Activated naive CD8-positive, alpha-beta T cell treated with anti-CD3 and anti-CD28 coated beads, Interleukin-2, amount 50 U/mL, for 16 hours (primary cell): ENCODE results near the gene CSHL1.
"Not testable (repeated sequence)": the region's sequence is repeated elsewhere in the genome, so short reads cannot be mapped to it uniquely, and the experiment has no call there.

Source experiments
- DNase-seq: peaks from one replicate; pipeline ENCODE4 v3.0.0-alpha.2; 2020; ENCODE audit warnings: low read depth, low spot score

CSHL1 gene

DNA sequence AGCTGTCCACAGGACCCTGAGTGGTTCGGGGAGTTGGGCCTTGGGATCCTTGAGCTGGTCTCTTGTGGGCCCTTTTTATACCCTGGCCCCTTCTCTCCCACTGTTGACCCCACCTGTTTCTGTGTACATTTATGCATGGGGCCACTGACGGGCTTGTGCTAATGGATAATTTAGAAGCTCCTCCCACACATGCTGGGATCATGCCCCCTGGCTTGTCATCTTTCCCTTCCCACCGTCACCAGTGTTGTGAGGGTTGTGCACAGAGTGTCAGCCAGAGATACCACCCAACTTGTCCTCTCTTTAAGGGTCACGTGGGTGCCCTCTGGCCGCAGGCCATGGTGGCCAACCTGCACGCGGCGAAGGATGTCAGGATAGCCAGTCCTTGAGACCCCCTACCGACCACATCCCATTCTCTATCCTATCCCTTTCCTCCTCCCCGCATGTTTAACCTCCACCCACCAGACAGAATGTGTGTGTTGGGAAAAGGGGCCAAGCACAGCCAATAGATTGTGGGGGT lies 7.8 kb upstream of the CSHL1 start, which contains the start of gene GH1:
GH1 (minus strand) TSS at position 51 of the 517 bp plus-strand sequence. CDS start 63 bp downstream, outside the sequence.
- not testable (repeated sequence) for DNase-seq

DNA sequence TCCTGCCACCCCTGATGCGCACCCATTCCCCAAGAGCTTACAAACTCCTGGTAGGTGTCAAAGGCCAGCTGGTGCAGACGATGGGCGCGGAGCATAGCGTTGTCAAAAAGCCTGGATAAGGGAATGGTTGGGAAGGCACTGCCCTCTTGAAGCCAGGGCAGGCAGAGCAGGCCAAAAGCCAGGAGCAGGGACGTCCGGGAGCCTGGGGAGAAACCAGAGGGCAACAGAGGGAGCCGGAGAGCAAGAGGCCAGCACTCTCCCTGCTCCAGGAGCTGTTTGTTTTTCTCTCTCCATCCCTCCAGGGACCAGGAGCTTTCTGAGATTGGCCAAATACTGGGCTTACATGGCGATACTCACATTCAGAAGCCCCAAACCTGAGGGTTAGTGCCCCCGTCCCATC lies 7.2 kb upstream of the CSHL1 start:
- DNase-seq, result no peak

- no peak for DNase-seq
Observed at GRCh38 chr17:63917646-63918045, 6.6 kb upstream of the CSHL1 start.

DNA sequence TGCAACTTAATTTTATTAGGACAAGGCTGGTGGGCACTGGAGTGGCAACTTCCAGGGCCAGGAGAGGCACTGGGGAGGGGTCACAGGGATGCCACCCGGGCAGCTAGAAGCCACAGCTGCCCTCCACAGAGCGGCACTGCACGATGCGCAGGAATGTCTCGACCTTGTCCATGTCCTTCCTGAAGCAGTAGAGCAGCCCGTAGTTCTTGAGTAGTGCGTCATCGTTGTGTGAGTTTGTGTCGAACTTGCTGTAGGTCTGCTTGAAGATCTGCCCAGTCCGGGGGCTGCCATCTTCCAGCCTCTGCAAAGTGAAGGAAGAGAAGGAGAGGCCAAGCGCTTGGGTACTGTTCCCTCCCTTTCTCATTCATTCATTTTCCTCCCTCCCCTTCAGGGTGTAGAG lies 6.1 kb upstream of the CSHL1 start:
- DNase-seq, result not testable (repeated sequence)

DNA sequence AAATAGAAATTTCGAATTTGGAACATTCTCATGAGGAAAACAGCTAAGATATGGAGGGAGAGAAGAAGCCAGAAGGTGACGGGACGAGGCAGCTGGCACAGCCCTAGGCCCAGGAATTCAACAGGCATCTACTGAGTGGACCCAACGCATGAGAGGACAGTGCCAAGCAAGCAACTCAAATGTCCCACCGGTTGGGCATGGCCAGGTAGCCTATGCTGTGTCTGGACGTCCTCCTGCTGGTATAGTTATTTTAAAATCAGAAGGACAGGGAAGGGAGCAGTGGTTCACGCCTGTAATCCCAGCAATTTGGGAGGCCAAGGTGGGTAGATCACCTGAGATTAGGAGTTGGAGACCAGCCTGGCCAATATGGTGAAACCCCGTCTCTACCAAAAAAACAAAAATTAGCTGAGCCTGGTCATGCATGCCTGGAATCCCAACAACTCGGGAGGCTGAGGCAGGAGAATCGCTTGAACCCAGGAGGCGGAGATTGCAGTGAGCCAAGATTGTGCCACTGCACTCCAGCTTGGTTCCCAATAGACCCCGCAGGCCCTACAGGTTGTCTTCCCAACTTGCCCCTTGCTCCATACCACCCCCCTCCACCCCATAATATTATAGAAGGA lies 5.6 kb upstream of the CSHL1 start:
- DNase-seq, result no peak

DNA sequence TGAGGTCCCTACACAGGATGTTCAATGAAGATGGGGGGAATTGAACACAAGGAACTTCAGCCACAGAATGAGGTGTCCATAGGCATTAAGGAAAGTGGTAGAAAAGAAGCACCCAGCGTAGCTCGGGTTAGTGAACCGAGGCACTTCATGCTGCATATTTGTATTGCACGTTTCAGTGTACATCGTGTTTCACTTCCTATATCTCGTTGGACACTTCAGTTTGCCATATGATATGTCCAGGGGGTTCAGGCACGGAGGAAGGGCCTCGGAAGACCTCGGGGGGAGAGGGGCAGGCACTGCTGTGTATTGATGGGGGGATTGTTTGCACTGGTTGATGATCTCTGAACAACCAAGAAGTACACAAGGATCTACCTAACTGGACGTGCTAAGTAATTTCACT lies 4.7 kb upstream of the CSHL1 start:
- not testable (repeated sequence) for DNase-seq

- DNase-seq, result no peak
Observed at GRCh38 chr17:63914471-63914870, 3.4 kb upstream of the CSHL1 start.

DNA sequence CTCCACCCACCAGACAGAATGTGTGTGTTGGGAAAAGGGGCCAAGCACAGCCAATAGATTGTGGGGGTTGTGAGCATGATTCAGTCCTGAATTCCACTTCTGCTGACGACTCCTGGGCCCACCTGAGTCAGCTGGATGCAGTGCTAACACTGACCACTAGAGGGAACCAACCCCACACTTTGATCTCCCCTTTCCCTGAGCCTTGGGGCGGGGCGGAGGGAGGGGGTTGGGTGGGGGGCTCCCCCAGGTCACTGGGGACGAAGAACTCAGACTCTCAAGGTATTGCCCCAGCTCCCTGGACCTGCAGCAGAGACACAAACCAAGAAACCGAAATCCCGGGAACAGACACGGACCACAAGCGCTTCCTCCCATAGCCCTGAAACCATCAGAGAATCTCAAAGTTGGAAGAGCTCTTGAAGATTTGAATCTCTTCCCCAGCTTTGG lies 621 bp upstream of the CSHL1 start:
- DNase-seq, result peak; percentile 29

DNA sequence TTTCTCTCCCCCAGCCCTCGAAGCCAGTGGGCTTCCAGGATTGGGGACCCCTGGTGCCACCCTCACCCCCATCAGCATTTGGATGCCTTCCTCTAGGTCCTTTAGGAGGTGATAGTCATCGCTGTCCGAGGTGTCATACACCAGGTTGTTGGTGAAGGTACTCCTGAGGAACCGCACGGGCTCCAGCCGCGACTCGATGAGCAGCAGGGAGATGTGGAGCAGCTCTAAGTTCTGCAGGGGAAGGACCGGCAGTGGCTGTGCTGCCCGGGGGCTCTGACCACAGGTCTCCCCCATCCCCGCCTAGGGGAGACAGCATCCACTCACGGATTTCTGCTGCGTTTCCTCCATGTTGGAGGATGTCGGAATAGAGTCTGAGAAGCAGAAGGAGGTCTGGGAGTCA lies 962 bp downstream of the CSHL1 start:
- DNase-seq, result no peak

DNA sequence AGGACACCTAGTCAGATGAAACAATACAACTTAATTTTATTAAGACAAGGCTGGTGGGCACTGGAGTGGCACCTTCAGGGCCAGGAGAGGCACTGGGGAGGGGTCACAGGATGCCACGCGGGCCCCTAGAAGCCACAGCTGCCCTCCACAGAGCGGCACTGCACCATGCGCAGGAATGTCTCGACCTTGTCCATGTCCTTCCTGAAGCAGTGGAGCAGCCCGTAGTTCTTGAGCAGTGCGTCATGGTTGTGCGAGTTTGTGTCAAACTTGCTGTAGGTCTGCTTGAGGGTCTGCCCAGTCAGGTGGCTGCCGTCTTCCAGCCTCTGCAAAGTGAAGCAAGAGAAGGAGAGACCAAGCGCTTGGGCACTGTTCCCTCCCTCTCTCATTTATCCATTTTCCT lies 1.5 kb downstream of the CSHL1 start:
- not testable (repeated sequence) for DNase-seq

GRCh38 chr17:63907161-63907778 lies 3.8 kb downstream of the CSHL1 start:
- DNase-seq, result not testable (repeated sequence)

- DNase-seq, result not testable (repeated sequence)
Observed at GRCh38 chr17:63904796-63905195, 6.3 kb downstream of the CSHL1 start.

GRCh38 chr17:63903787-63904201 lies 7.3 kb downstream of the CSHL1 start:
- not testable (repeated sequence) for DNase-seq

DNA sequence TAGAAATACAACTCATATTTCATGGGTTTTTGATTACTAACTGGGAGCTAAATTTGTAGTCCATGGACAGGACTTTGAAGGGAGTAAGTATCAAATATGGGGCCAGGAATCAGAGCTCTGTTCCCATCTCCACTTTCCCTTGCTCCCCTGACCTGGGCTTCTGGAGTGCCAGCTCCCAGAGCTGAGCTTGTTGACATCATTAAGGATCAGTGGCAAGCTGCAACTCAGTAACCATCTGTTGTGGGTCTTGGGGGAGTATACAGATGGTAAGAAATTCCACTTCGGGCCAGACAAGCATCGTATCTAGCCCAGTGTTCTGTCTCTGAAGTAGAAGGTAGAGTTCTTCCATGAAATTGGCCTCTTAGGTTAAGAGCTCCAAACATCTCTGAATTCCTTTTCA lies 9.1 kb downstream of the CSHL1 start:
- DNase-seq, result not testable (repeated sequence)

- DNase-seq, result not testable (repeated sequence)
Observed at GRCh38 chr17:63898899-63899798, 11.9 kb downstream of the CSHL1 start.

DNA sequence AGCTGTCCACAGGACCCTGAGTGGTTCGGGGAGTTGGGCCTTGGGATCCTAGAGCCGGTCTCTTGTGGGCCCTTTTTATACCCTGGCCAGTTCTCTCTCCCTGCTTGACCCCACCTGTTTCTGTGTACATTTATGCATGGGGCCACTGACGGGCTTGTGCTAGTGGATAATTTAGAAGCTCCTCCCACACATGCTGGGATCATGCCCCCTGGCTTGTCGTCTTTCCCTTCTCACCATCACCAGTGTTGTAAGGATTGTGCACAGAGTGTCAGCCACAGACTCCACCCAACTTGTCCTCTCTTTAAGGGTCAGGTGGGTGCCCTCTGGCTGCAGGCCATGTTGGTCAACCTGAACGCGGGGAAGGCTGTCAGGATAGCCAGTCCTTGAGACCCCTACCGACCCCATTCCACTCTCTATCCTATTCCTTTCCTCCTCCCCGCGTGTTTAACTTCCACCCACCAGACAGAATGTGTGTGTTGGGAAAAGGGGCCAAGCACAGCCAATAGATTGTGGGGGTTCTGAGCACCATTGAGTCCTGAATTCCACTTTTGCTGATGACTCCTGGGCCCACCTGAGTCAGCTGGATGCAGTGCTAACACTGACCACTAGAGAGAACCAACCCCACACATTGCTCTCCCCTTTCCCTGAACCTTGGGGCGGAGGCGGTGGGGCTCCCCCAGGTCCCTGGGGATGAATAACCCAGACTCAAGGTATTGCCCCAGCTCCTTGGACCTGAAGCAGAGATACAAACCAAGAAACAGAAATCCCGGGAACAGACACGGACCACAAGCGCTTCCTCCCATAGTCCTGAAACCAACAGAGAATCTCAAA lies 14.3 kb downstream of the CSHL1 start, which contains the start of gene CSH1:
CSH1 (minus strand) TSS at position 51 of the 831 bp plus-strand sequence. CDS start 63 bp downstream, outside the sequence.
- DNase-seq, result not testable (repeated sequence)

DNA sequence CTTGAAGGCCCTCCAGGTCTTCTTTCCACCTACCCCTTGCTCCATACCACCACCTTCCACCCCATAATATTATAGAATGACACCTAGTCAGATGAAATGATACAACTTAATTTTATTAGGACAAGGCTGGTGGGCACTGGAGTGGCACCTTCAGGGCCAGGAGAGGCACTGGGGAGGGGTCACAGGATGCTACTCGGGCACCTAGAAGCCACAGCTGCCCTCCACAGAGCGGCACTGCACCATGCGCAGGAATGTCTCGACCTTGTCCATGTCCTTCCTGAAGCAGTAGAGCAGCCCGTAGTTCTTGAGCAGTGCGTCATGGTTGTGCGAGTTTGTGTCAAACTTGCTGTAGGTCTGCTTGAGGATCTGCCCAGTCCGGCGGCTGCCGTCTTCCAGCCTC lies 16.2 kb downstream of the CSHL1 start:
- not testable (repeated sequence) for DNase-seq

- not testable (repeated sequence) for DNase-seq
Observed at GRCh38 chr17:63894021-63894420, 17.0 kb downstream of the CSHL1 start.

GRCh38 chr17:63892316-63893037 lies 18.6 kb downstream of the CSHL1 start:
- DNase-seq, result not testable (repeated sequence)
